ENCODE measurements around the gene UTS2B.

The UTS2B gene

GRCh38 chr3:191240486-191240885, 89.8 kb downstream of the UTS2B start:
- no peak overlapping the region for H3K4me3 ChIP-seq (ENCODE audit: low read length)
- DNase-seq (ENCODE audit: low read depth), result no peak
- no peak for TF ChIP-seq CTCF (conservative IDR thresholded peaks at IDR 0.05; ENCODE audit: low read length)

- TF ChIP-seq CTCF (conservative IDR thresholded peaks at IDR 0.05; ENCODE audit: low read length), result no peak
- DNase-seq (ENCODE audit: low read depth), result no peak
- no peak overlapping the region for H3K4me3 ChIP-seq (ENCODE audit: low read length)
Observed at GRCh38 chr3:191239407-191240031, 90.8 kb downstream of the UTS2B start.

GRCh38 chr3:191238321-191238817, 92.0 kb downstream of the UTS2B start:
- peak; percentile 37 for DNase-seq (ENCODE audit: low read depth)
- H3K4me3 ChIP-seq (ENCODE audit: low read length), result no peak overlapping the region
- no peak for TF ChIP-seq CTCF (conservative IDR thresholded peaks at IDR 0.05; ENCODE audit: low read length)

GRCh38 chr3:191237047-191237882, 93.1 kb downstream of the UTS2B start:
- no peak overlapping the region for H3K4me3 ChIP-seq (ENCODE audit: low read length)
- no peak for DNase-seq (ENCODE audit: low read depth)
- no peak for TF ChIP-seq CTCF (conservative IDR thresholded peaks at IDR 0.05; ENCODE audit: low read length)

- no peak overlapping the region for H3K4me3 ChIP-seq (ENCODE audit: low read length)
- TF ChIP-seq CTCF (conservative IDR thresholded peaks at IDR 0.05; ENCODE audit: low read length), result no peak
- peak; percentile 65 for DNase-seq (ENCODE audit: low read depth)
Observed at GRCh38 chr3:191236646-191237045, 93.7 kb downstream of the UTS2B start.

- no peak for TF ChIP-seq CTCF (conservative IDR thresholded peaks at IDR 0.05; ENCODE audit: low read length)
- peak; percentile 77 for DNase-seq (ENCODE audit: low read depth)
- H3K4me3 ChIP-seq (ENCODE audit: low read length), result no peak overlapping the region
Observed at GRCh38 chr3:191235331-191236314, 94.7 kb downstream of the UTS2B start.

Measured in AG10803 (cell line).